ENCODE measurements around the gene GRID2.
"Not testable (repeated sequence)": the region's sequence is repeated elsewhere in the genome, so short reads cannot be mapped to it uniquely, and the experiment has no call there.

The GRID2 gene

DNA sequence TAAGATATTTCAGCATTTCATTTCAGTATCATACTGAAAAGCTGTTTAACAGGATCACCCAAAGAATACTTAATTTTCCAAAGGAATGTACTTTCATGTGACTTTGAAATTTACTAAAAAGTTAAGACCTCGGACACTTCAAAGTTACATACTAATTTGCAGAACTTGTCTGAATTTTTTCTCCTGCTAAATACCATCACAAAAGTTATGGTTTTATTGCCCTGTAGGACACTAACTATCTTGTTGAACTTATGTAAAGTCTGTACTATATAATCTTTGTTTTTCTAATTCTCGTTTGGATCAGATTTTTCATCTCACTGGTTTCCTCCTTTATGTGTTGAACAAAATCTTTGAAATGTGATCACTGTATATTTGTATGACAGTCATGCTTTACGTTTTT lies 37.2 kb upstream of the GRID2 start:
- Mint-ChIP-seq H3K4me3 (no peak overlapping the region), H3K4me1 (no peaks in the 10 kb centered on the region), H3K27me3 (no peaks in the 10 kb centered on the region), H3K27ac (ENCODE audit: low read depth) (no peak overlapping the region), H3K36me3 (ENCODE audit: insufficient read depth) (no peaks in the 10 kb centered on the region), H3K9me3 (peaks cover 14% of the 10 kb centered on the region)
- DNase-seq (ENCODE audit: low spot score in 2 of 2), result no peak
- no peak for ATAC-seq (replicated peaks; ENCODE audit: extremely low read depth, poor library complexity, severe bottlenecking)

DNA sequence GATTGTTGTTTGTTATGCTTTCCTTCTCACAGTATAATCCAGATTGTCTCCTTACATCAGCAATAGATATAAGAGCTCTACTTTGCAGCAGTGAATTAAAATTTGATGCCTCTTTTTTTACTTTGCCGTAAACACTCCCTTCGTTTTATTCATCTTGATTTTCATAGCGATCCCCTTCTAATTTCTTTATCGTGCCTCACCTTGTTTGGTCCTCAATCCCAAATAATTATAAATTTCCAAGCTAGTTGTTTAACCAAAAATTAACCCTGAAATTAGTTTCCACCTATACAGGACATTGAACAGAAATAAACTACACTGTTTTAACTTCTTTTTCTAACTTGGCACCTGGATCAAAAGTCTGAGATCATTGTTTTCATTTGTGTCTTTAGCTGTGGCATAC lies 35.1 kb upstream of the GRID2 start:
- ATAC-seq (replicated peaks; ENCODE audit: extremely low read depth, poor library complexity, severe bottlenecking) (no peak), DNase-seq (ENCODE audit: low spot score in 2 of 2) (no peak)
- Mint-ChIP-seq H3K27ac (ENCODE audit: low read depth) (no peak overlapping the region), H3K27me3 (no peaks in the 10 kb centered on the region), H3K9me3 (peaks cover 14% of the 10 kb centered on the region), H3K4me3 (no peak overlapping the region), H3K36me3 (ENCODE audit: insufficient read depth) (no peaks in the 10 kb centered on the region), H3K4me1 (no peaks in the 10 kb centered on the region)

DNA sequence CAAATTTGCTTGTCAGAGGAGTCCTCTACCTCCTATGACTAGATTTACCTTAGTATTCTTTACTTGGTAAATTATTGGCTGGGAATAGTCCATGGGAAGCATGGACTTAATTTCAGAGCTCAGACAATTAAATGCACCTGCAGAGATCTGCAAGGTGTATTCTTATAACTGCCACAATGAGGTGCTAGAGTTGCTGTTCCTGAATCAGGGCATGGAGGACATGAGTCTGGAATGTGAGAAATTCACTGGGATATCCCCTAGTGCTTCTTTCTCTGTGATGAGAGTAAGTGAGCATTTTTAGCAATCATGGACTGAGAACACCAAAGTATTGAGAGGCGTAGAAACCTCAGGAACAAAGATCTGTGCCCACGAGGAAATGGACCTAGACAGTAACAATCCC lies 32.9 kb upstream of the GRID2 start:
- H3K9me3 Mint-ChIP-seq, result peaks cover 22% of the 10 kb centered on the region
- H3K27me3 Mint-ChIP-seq, result no peaks in the 10 kb centered on the region
- no peak overlapping the region for H3K4me3 Mint-ChIP-seq
- H3K36me3 Mint-ChIP-seq (ENCODE audit: insufficient read depth), result no peaks in the 10 kb centered on the region
- H3K4me1 Mint-ChIP-seq, result no peaks in the 10 kb centered on the region
- H3K27ac Mint-ChIP-seq (ENCODE audit: low read depth), result no peak overlapping the region
- DNase-seq (ENCODE audit: low spot score in 2 of 2), result no peak
- ATAC-seq (replicated peaks; ENCODE audit: extremely low read depth, poor library complexity, severe bottlenecking), result no peak

DNA sequence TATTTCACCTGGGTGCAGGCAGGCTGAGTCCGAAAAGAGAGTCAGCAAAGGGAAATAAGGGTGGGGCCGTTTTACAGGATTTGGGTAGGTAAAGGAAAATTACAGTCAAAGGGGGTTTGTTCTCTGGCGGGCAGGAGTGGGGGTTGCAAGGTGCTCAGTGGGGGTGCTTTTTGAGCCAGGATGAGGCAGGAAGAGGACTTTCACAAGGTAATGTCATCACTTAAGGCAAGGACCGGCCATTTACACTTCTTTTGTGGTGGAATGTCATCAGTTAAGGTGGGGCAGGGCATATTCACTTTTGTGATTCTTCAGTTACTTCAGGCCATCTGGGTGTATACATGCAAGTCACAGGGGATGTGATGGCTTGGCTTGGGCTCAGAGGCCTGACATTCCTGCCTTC lies 32.2 kb upstream of the GRID2 start:
- not testable (repeated sequence) for H3K4me3 Mint-ChIP-seq; H3K36me3 Mint-ChIP-seq (ENCODE audit: insufficient read depth); H3K4me1 Mint-ChIP-seq; H3K27ac Mint-ChIP-seq (ENCODE audit: low read depth); H3K27me3 Mint-ChIP-seq; ATAC-seq (replicated peaks; ENCODE audit: extremely low read depth, poor library complexity, severe bottlenecking); DNase-seq (ENCODE audit: low spot score in 2 of 2)
- H3K9me3 Mint-ChIP-seq, result peaks cover 23% of the 10 kb centered on the region

DNA sequence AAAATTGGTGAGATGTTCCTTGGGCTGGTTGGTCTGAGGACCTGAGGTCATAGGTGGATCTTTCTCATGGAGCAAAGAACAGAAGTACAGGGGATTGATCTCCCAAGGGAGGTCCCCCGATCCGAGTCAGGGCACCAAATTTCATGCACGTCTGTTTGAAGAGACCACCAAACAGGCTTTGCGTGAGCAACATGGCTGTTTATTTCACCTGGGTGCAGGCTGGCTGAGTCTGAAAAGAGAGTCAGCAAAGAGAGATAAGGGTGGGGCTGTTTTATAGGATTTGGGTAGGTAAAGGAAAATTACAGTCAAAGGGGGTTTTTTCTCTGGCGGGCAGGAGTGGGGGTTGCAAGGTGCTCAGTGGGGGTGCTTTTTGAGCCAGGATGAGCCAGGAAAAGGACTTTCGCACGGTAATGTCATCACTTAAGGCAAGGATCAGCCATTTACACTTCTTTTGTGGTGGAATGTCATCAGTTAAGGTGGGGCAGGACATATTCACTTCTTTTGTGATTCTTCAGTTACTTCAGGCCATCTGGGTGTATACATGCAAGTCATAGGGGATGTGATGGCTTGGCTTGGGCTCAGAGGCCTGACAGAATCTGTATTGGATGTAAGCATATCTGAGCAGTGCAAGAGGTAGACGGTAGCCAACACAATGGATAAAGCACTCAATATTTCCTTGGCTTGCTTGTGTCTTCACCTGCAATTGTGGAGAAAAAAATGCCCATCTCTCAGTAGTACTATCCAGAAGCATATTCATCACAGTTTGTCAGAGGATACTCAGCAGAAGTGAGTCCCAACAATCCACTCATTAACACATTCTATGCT lies 26.5 kb upstream of the GRID2 start:
- not testable (repeated sequence) for H3K4me3 Mint-ChIP-seq; ATAC-seq (replicated peaks; ENCODE audit: extremely low read depth, poor library complexity, severe bottlenecking); H3K36me3 Mint-ChIP-seq (ENCODE audit: insufficient read depth); H3K4me1 Mint-ChIP-seq; H3K27ac Mint-ChIP-seq (ENCODE audit: low read depth); DNase-seq (ENCODE audit: low spot score in 2 of 2); H3K27me3 Mint-ChIP-seq
- peaks cover 18% of the 10 kb centered on the region for H3K9me3 Mint-ChIP-seq

DNA sequence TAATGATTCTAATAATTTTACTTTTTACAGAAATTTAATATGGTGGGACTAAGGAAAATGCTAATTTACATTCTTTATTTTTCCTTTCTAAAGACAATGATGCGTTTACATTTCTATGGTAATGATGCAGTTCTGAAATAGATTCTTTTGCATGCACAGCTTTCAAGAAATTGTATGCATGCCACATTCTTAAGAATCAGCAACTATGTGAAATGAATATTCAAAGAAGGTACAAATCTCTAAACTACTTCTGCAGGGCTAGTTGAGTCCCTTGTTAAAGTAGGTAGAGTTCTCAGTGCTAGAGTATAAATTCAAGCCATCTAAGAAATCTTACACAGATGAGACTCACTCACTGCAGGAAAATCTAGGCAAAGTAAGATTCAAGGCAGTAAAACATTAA lies 24.5 kb upstream of the GRID2 start:
- H3K4me3 Mint-ChIP-seq, result no peak overlapping the region
- no peak overlapping the region for H3K27ac Mint-ChIP-seq (ENCODE audit: low read depth)
- H3K36me3 Mint-ChIP-seq (ENCODE audit: insufficient read depth), result no peaks in the 10 kb centered on the region
- peaks cover 18% of the 10 kb centered on the region for H3K9me3 Mint-ChIP-seq
- no peaks in the 10 kb centered on the region for H3K4me1 Mint-ChIP-seq
- H3K27me3 Mint-ChIP-seq, result no peaks in the 10 kb centered on the region
- DNase-seq (ENCODE audit: low spot score in 2 of 2), result no peak
- ATAC-seq (replicated peaks; ENCODE audit: extremely low read depth, poor library complexity, severe bottlenecking), result no peak

DNA sequence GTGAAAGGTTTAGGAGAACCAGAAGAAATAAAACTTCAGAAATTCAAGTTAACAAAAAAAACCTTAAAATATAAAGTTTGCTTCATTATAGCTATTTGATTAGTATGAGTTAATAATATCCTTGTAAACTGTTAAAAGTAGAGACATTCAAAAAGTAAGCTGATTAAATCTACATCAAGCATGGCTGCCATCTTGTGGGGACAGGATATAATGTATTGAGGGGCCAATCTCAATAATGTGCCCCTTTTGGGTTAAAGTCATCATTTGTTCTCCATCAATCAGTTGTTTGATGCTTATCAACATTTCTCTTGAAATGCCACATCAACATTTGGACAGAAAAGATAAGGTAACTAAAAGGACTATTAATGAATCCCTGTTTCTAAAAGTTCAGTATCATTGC lies 4.6 kb upstream of the GRID2 start:
- Mint-ChIP-seq H3K36me3 (ENCODE audit: insufficient read depth) (no peaks in the 10 kb centered on the region), H3K27me3 (no peaks in the 10 kb centered on the region), H3K4me1 (no peaks in the 10 kb centered on the region), H3K4me3 (no peak overlapping the region), H3K9me3 (peaks cover 14% of the 10 kb centered on the region), H3K27ac (ENCODE audit: low read depth) (no peak overlapping the region)
- DNase-seq (ENCODE audit: low spot score in 2 of 2) (no peak), ATAC-seq (replicated peaks; ENCODE audit: extremely low read depth, poor library complexity, severe bottlenecking) (no peak)

DNA sequence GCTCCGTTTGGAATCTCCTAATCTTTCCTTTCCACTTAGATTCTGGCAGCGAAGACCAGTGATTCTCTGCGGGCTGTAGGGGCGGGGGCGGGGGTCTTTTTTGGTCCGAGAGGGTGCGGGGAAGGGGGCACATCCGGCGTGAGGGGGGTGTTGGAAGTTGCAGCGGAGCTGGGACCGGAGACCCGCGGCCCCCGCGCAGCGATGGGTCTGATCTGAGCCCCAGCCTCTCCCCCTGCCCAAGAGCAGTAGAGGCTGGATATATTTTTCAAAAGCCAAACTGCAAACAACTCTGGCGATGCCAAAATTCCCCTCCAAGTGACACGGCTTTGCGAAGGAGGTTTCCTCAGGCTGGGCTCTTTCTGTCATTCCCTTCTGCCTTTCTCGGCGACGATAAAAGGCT lies 355 bp downstream of the GRID2 start:
- Mint-ChIP-seq H3K27ac (ENCODE audit: low read depth) (no peak overlapping the region), H3K4me3 (no peak overlapping the region), H3K36me3 (ENCODE audit: insufficient read depth) (no peaks in the 10 kb centered on the region), H3K9me3 (peaks cover 7% of the 10 kb centered on the region), H3K27me3 (peaks cover 8% of the 10 kb centered on the region), H3K4me1 (no peaks in the 10 kb centered on the region)
- ATAC-seq (replicated peaks; ENCODE audit: extremely low read depth, poor library complexity, severe bottlenecking), result no peak
- no peak for DNase-seq (ENCODE audit: low spot score in 2 of 2)

DNA sequence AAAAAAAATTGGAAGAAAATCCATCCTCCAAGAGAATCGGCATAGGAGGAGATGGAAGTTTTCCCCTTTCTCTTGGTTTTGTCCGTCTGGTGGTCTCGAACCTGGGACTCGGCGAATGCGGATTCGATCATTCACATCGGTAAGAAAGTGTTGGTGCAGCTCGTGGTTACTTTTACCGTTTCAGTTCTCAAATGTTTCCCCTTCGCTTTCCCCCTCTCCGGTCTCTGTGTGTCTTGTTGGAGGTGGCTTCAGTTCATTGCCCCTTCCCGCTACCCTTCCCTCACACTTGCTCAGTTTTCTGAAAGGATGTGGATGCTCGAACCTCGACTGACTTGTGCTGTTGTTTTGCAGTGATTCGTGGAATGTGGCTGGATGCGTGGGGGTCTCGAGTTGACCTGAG lies 840 bp downstream of the GRID2 start:
- DNase-seq (ENCODE audit: low spot score in 2 of 2) (no peak), ATAC-seq (replicated peaks; ENCODE audit: extremely low read depth, poor library complexity, severe bottlenecking) (no peak)
- H3K27me3 Mint-ChIP-seq, result peaks cover 8% of the 10 kb centered on the region
- H3K9me3 Mint-ChIP-seq, result peaks cover 2% of the 10 kb centered on the region
- H3K27ac Mint-ChIP-seq (ENCODE audit: low read depth), result no peak overlapping the region
- no peak overlapping the region for H3K4me3 Mint-ChIP-seq
- no peaks in the 10 kb centered on the region for H3K36me3 Mint-ChIP-seq (ENCODE audit: insufficient read depth)
- no peaks in the 10 kb centered on the region for H3K4me1 Mint-ChIP-seq

DNA sequence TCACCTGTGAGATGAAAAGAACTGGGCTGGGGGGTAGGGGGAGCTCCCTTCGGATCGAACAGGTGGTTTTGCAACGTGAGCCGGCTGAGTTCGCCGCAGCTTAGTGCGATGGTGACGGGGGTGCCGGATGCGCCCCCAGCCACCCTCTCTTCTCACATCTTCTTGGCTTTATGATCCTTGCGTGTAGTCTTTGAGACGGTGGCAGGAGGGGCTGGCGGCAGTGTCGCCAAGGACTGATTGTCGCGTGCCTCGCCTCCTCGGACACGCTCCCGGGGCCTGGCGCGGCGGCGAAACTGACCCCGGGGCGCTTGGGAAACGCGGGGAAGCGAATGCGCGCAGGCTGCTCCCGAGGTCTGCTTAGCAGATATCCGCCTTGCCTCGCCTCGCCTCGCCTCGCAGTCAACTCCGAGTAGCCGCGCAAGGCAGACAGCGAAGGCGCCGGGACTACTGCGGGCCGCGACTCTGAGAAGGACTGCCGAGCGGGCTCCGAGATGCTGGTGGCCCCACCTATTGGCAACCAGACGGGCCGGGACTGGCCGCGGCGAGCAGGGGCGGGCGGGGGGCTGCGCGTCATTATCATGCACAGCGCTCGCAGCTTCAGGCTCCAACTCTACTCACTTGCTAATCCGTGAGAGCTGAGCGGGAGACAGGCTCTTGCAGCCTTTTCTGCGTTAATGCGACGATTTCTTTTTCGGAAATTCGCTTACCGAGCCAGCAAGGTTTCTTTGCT lies 1.5 kb downstream of the GRID2 start:
- Mint-ChIP-seq H3K4me1 (no peaks in the 10 kb centered on the region), H3K36me3 (ENCODE audit: insufficient read depth) (no peaks in the 10 kb centered on the region), H3K27ac (ENCODE audit: low read depth) (no peak overlapping the region), H3K4me3 (no peak overlapping the region), H3K27me3 (peaks cover 8% of the 10 kb centered on the region), H3K9me3 (no peaks in the 10 kb centered on the region)
- DNase-seq (ENCODE audit: low spot score in 2 of 2), result no peak
- no peak for ATAC-seq (replicated peaks; ENCODE audit: extremely low read depth, poor library complexity, severe bottlenecking)

DNA sequence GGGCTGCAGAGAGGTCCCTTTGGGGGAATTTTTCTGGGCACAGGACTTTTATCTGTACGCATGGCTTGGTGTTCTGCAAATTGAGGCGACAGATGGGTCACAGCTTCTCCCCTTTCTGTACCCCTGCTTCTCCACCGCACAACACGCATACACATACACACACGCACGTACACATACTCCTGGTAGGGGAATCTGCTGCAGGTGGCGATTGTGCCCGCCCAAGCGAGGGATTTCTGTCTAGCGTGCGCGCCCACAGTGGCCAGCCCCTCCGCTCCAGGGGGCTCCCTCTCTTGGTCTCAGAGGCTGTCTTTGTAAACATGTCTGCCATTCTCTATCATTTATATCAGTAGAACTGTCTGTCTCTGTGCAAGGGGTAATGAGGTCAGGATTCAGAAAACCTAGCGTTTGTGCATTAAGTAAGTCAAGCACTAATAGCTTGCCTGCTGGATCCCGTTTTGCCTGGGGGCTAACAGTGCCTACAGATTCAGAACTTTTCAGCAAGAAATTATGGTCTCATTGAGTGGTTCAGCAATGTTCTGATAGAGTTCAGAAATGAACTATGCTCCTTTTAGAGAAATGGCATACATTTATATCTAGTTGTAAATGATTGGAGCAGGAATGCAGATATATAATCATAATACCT lies 2.2 kb downstream of the GRID2 start:
- H3K27me3 Mint-ChIP-seq, result peaks cover 8% of the 10 kb centered on the region
- H3K4me3 Mint-ChIP-seq, result no peak overlapping the region
- ATAC-seq (replicated peaks; ENCODE audit: extremely low read depth, poor library complexity, severe bottlenecking) (no peak), DNase-seq (ENCODE audit: low spot score in 2 of 2) (no peak)
- H3K27ac Mint-ChIP-seq (ENCODE audit: low read depth), result no peak overlapping the region
- no peaks in the 10 kb centered on the region for H3K9me3 Mint-ChIP-seq
- H3K36me3 Mint-ChIP-seq (ENCODE audit: insufficient read depth), result no peaks in the 10 kb centered on the region
- H3K4me1 Mint-ChIP-seq, result no peaks in the 10 kb centered on the region

DNA sequence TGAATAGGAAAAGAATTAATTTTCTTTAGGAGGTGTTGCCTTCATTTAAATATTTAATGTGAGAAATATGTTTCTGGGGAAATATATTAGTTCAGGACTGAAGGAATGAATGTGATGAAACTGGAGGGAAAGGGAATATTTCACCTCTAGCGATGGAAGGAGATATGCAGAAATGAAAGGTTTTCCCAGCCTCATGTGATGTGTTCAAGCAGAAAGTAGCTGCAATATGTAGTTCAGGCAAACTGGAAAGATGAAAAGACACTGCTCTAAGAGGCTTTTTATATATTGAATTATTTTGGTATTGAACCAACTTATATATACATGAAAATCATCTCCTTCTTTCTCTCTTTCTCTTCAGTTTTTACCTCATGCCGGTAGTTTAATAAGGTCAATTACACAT lies 3.4 kb downstream of the GRID2 start:
- H3K9me3 Mint-ChIP-seq, result peaks cover 6% of the 10 kb centered on the region
- DNase-seq (ENCODE audit: low spot score in 2 of 2), result no peak
- peaks cover 8% of the 10 kb centered on the region for H3K27me3 Mint-ChIP-seq
- H3K27ac Mint-ChIP-seq (ENCODE audit: low read depth), result no peak overlapping the region
- ATAC-seq (replicated peaks; ENCODE audit: extremely low read depth, poor library complexity, severe bottlenecking), result no peak
- H3K4me3 Mint-ChIP-seq, result no peak overlapping the region
- H3K4me1 Mint-ChIP-seq, result no peaks in the 10 kb centered on the region
- H3K36me3 Mint-ChIP-seq (ENCODE audit: insufficient read depth), result no peaks in the 10 kb centered on the region

DNA sequence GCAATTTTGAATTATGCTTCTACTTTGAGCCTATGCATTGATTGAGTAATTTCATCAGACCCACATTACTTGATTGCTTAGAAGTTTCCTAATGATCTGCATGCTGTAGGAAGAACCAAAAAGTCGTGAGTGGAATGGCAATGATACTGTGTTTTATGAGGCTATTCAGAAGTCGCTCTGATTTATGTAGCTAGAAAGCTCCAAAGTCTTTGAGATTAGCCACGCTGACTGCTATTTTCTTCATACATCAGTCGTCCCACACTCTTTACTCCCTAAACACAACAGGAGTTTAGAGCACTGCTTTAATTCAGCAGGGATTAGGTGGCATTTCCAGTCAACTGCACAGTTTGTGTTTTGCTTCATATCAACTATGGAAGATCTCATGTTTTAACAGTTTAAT lies 4.1 kb downstream of the GRID2 start:
- H3K36me3 Mint-ChIP-seq (ENCODE audit: insufficient read depth), result no peaks in the 10 kb centered on the region
- H3K4me1 Mint-ChIP-seq, result no peaks in the 10 kb centered on the region
- H3K27me3 Mint-ChIP-seq, result peaks cover 8% of the 10 kb centered on the region
- H3K27ac Mint-ChIP-seq (ENCODE audit: low read depth), result no peak overlapping the region
- no peak overlapping the region for H3K4me3 Mint-ChIP-seq
- ATAC-seq (replicated peaks; ENCODE audit: extremely low read depth, poor library complexity, severe bottlenecking) (no peak), DNase-seq (ENCODE audit: low spot score in 2 of 2) (no peak)
- H3K9me3 Mint-ChIP-seq, result peaks cover 12% of the 10 kb centered on the region

Data from central memory CD8-positive, alpha-beta T cell (primary cell).